OCI-LY3 (cell line): ENCODE measurements around the gene NTN4.

Source experiments
- H2AFZ ChIP-seq: fragments of 200-600, 300-600 bp; shearing (Covaris generic); 2 replicates; pipeline ENCODE4 v1.6.0; 2014; ENCODE audit warnings: antibody characterized with exemption, low read depth, low read length
- H3K27ac ChIP-seq: fragments of 200-600, 300-600 bp; sonication (generic); 2 replicates; pipeline ENCODE4 v1.5.1; 2014; ENCODE audit warnings: mild to moderate bottlenecking, low read length, moderate library complexity, mixed read lengths
- H3K27me3 ChIP-seq: fragments of 200-600, 300-600 bp; sonication (generic); 2 replicates; pipeline ENCODE4 v1.6.1; 2014; ENCODE audit warnings: low read depth, low read length, mixed read lengths
- H3K36me3 ChIP-seq: fragments of 200-600, 300-600 bp; sonication (generic); replicated peaks from 2 replicates; pipeline ENCODE3; 2014; ENCODE audit warnings: low read depth, low read length, mixed read lengths
- H3K4me1 ChIP-seq: fragments of 300-600, 200-600 bp; sonication (generic); 2 replicates; pipeline ENCODE4 v1.6.1; 2014; ENCODE audit warnings: low read length, mixed read lengths
- H3K4me2 ChIP-seq: fragments of 200-600, 300-600 bp; sonication (generic); 2 replicates; pipeline ENCODE4 v1.6.1; 2014; ENCODE audit warnings: low read length, mixed read lengths
- H3K4me3 ChIP-seq: fragments of 300-600, 200-600 bp; sonication (generic); 2 replicates; pipeline ENCODE4 v1.5.1; 2014; ENCODE audit warnings: antibody characterized with exemption, mild to moderate bottlenecking, low read length, moderate library complexity
- H3K79me2 ChIP-seq: fragments of 300-600, 200-600 bp; shearing (Covaris generic); 2 replicates; pipeline ENCODE4 v1.6.1; 2014; ENCODE audit warnings: mild to moderate bottlenecking, low read length, mixed read lengths
- H3K9ac ChIP-seq: fragments of 300-600, 200-600 bp; shearing (Covaris generic); 2 replicates; pipeline ENCODE4 v1.6.0; 2014; ENCODE audit warnings: mild to moderate bottlenecking, low read length, moderate library complexity
- H3K9me3 ChIP-seq: fragments of 200-600, 300-600 bp; shearing (Covaris generic); 2 replicates; pipeline ENCODE4 v1.6.1; 2014; ENCODE audit warnings: low read length, mixed read lengths; ENCODE audit not compliant: insufficient read depth
- H4K20me1 ChIP-seq: fragments of 200-600, 300-600 bp; sonication (generic); 2 replicates; pipeline ENCODE4 v1.6.1; 2016; ENCODE audit warnings: low read length, mixed read lengths; ENCODE audit not compliant: insufficient read depth
- EZH2phosphoT487 ChIP-seq: fragments of 200-600 bp; shearing (Covaris generic); IDR thresholded peaks from 2 replicates; pipeline ENCODE4 v1.6.1; 2018; ENCODE audit warnings: antibody characterized with exemption, mixed run types, low read depth
- TF ChIP-seq, protein P1 (sequence below): fragments of 200-600, 300-600 bp; sonication (generic); IDR thresholded peaks from 2 replicates; pipeline ENCODE4 v1.5.1; 2014; ENCODE audit warnings: antibody characterized with exemption, low read length, low read depth

The NTN4 gene

GRCh38 chr12:95633732-95634465 is 156.7 kb downstream of the NTN4 start:
- no peaks in the 10 kb centered on the region for H3K27me3 ChIP-seq
- H3K4me2 ChIP-seq: no peak overlapping the region
- TF ChIP-seq EZH2phosphoT487: no peak
- TF ChIP-seq, protein P1, sequence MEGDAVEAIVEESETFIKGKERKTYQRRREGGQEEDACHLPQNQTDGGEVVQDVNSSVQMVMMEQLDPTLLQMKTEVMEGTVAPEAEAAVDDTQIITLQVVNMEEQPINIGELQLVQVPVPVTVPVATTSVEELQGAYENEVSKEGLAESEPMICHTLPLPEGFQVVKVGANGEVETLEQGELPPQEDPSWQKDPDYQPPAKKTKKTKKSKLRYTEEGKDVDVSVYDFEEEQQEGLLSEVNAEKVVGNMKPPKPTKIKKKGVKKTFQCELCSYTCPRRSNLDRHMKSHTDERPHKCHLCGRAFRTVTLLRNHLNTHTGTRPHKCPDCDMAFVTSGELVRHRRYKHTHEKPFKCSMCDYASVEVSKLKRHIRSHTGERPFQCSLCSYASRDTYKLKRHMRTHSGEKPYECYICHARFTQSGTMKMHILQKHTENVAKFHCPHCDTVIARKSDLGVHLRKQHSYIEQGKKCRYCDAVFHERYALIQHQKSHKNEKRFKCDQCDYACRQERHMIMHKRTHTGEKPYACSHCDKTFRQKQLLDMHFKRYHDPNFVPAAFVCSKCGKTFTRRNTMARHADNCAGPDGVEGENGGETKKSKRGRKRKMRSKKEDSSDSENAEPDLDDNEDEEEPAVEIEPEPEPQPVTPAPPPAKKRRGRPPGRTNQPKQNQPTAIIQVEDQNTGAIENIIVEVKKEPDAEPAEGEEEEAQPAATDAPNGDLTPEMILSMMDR: no peak
- no peak overlapping the region for H3K27ac ChIP-seq
- no peaks in the 10 kb centered on the region for H3K36me3 ChIP-seq
- no peaks in the 10 kb centered on the region for H3K79me2 ChIP-seq
- peaks cover 8% of the 10 kb centered on the region for H3K4me1 ChIP-seq
- H3K9ac ChIP-seq: no peak overlapping the region
- no peak overlapping the region for H2AFZ ChIP-seq
- H3K9me3 ChIP-seq: no peaks in the 10 kb centered on the region
- no peaks in the 10 kb centered on the region for H4K20me1 ChIP-seq
- H3K4me3 ChIP-seq: no peak overlapping the region

- H2AFZ ChIP-seq: no peak overlapping the region
- H4K20me1 ChIP-seq: no peaks in the 10 kb centered on the region
- no peak overlapping the region for H3K27ac ChIP-seq
- no peak overlapping the region for H3K4me3 ChIP-seq
- no peaks in the 10 kb centered on the region for H3K36me3 ChIP-seq
- no peaks in the 10 kb centered on the region for H3K79me2 ChIP-seq
- H3K9ac ChIP-seq: no peak overlapping the region
- no peak for TF ChIP-seq EZH2phosphoT487
- TF ChIP-seq, protein P1: no peak
- H3K27me3 ChIP-seq: no peaks in the 10 kb centered on the region
- H3K9me3 ChIP-seq: no peaks in the 10 kb centered on the region
- peaks cover 8% of the 10 kb centered on the region for H3K4me1 ChIP-seq
- no peak overlapping the region for H3K4me2 ChIP-seq
Observed at GRCh38 chr12:95633049-95633731, 157.4 kb downstream of the NTN4 start.

DNA sequence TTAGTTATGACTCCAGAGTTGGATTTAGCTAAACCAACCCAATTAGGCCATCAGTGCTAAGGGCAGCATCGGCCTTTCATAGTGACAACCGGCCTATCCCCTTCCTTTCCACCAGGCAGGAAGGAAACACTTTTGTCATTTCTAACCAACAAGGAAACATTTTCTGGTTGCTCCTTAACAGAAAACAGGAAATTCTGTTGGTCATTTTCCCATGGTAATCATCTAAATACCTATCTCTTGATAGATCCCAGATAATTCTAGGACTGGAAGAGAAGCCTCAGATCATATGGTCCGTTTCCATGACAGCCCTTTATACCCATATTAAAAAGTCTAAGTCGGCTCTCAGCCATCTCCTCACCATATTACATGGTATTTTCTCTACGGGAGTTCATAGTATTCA is 160.1 kb downstream of the NTN4 start:
- peaks cover 8% of the 10 kb centered on the region for H3K4me1 ChIP-seq
- H3K9ac ChIP-seq: no peak overlapping the region
- no peaks in the 10 kb centered on the region for H3K9me3 ChIP-seq
- no peaks in the 10 kb centered on the region for H4K20me1 ChIP-seq
- no peaks in the 10 kb centered on the region for H3K36me3 ChIP-seq
- TF ChIP-seq, protein P1: no peak
- TF ChIP-seq EZH2phosphoT487: no peak
- H2AFZ ChIP-seq: no peak overlapping the region
- H3K27ac ChIP-seq: no peak overlapping the region
- 0 out of 2 replicates have a peak, but pooled peaks cover under 1% of the 10 kb centered on the region for H3K27me3 ChIP-seq
- no peak overlapping the region for H3K4me2 ChIP-seq
- no peak overlapping the region for H3K4me3 ChIP-seq
- no peaks in the 10 kb centered on the region for H3K79me2 ChIP-seq

- no peak for TF ChIP-seq EZH2phosphoT487
- TF ChIP-seq, protein P1: no peak
- Histone ChIP-seq H3K27ac (no peak overlapping the region), H3K36me3 (no peaks in the 10 kb centered on the region), H3K4me2 (no peak overlapping the region), H3K9ac (no peak overlapping the region), H3K4me1 (no peaks in the 10 kb centered on the region), H3K9me3 (no peaks in the 10 kb centered on the region), H2AFZ (no peak overlapping the region), H3K4me3 (no peak overlapping the region), H3K27me3 (peaks cover 7% of the 10 kb centered on the region), H4K20me1 (no peaks in the 10 kb centered on the region), H3K79me2 (no peaks in the 10 kb centered on the region)
Observed at GRCh38 chr12:95629392-95629791, 161.2 kb downstream of the NTN4 start.
